K562 (cell line): ENCODE data around the gene CFL1. TPM values are rescaled to one million over a fixed set of nuclear protein-coding genes. Genes with fewer than 3 reads are reported as not detected.
A peak's percentile ranks its signal among the peaks of the same experiment; 100 is the strongest.

ENCODE experiments used
- E2F1 ChIP-seq: sonication (generic); formaldehyde crosslinking; IDR thresholded peaks from 2 replicates; pipeline ENCODE4 v1.8.1; 2023; ENCODE audit warnings: mild to moderate bottlenecking, missing genetic modification reagents, moderate library complexity
- GATAD2A ChIP-seq: fragments of 450-650 bp; IDR thresholded peaks from 2 replicates; pipeline ENCODE4 v1.6.1; 2017
- HDAC8 ChIP-seq: fragments of 450-650 bp; IDR thresholded peaks from 2 replicates; pipeline ENCODE4 v1.6.1; 2016; ENCODE audit warnings: mild to moderate bottlenecking, missing genetic modification characterization, moderate library complexity, missing compliant biosample characterization
- MCM3 ChIP-seq: fragments of 450-650 bp; IDR thresholded peaks from 2 replicates; pipeline ENCODE4 v1.6.1; 2016
- RAD21 ChIP-seq, 2 experiments: fragments of 250-450 bp in 1 of 2; fragments of 450-650 bp in 1 of 2; sonication (Bioruptor Pico) in 1 of 2; formaldehyde crosslinking in 1 of 2; IDR thresholded peaks in 1 of 2; conservative IDR thresholded peaks in 1 of 2; 2 replicates each; pipeline versions ENCODE4 v1.4.0 to v1.8.0; 2020 to 2022; ENCODE audit warnings: mild to moderate bottlenecking in 2 of 2, moderate library complexity in 1 of 2
- RBM25 ChIP-seq: fragments of 200-400 bp; formaldehyde crosslinking; IDR thresholded peaks from 2 replicates; pipeline ENCODE4 v1.6.1; 2018; ENCODE audit warnings: low read length, low read depth, moderate library complexity; ENCODE audit not compliant: severe bottlenecking
- SMARCE1 ChIP-seq: fragments of 450-650 bp; IDR thresholded peaks from 2 replicates; pipeline ENCODE4 v1.7.1; 2016; ENCODE audit warnings: mild to moderate bottlenecking
- VEZF1 ChIP-seq: fragments of 200-800 bp; sonication (Bioruptor generic); IDR thresholded peaks from 2 replicates; pipeline ENCODE4 v1.6.1; 2017; ENCODE audit warnings: missing genetic modification characterization, missing compliant biosample characterization
- polyA plus RNA-seq, 8 experiments: library from polyadenylated mRNA; depleted of rRNA in 4 of 8; stranded (reverse) in 5 of 8; unstranded in 3 of 8; fragments of >200 nt; fragmentation: Nextera tagmentation in 2 of 8; fragmentation: Illumina TruSeq in 1 of 8; extraction: Ambion mirVana in 2 of 8; extraction: Trizol in 1 of 8; gene quantifications; 2 replicates each; pipeline versions ENCODE4 v1.2.1 to v1.2.3, GENCODE V29; 2011 to 2014; ENCODE audit warnings: inconsistent platforms in 1 of 8, missing spikeins in 1 of 8
- total RNA-seq, 7 experiments: library from RNA; depleted of rRNA in 6 of 7; stranded (reverse); fragments of >200 nt in 6 of 7; fragmentation: Illumina TruSeq in 2 of 7; extraction: Trizol in 2 of 7; gene quantifications; 2 replicates each; pipeline versions ENCODE4 v1.2.1 to v1.2.3, GENCODE V29; 2011 to 2021; ENCODE audit warnings: low replicate concordance in 1 of 7
- TF ChIP-seq, protein P1 (sequence below), 2 experiments: fragments of 450-650 bp; IDR thresholded peaks; 2 replicates each; pipeline ENCODE4 v1.6.1; 2018; ENCODE audit warnings: mild to moderate bottlenecking in 2 of 2, low read depth in 1 of 2; ENCODE audit not compliant: partially characterized antibody in 2 of 2
- TF ChIP-seq, protein P2 (sequence below), 2 experiments: fragments of 450-650 bp in 1 of 2; sonication (generic) in 1 of 2; formaldehyde crosslinking in 1 of 2; IDR thresholded peaks; 2 replicates each; pipeline versions ENCODE4 v1.7.1 to v1.9.0; 2016 to 2022; ENCODE audit warnings: inconsistent platforms in 1 of 2, mild to moderate bottlenecking in 1 of 2, missing genetic modification reagents in 1 of 2

The CFL1 gene
- total and polyA plus RNA-seq, 9 of the 15 experiments (the other 6 are each of a cell fraction or from before 2014, with no cell fraction given), result 105 to 1,101 (median 859) TPM

- TF ChIP-seq E2F1 (CRISPR knock-in tag) (no peak), HDAC8 (no peak), VEZF1 (CRISPR knock-in tag) (no peak), GATAD2A (no peak), SMARCE1 (no peak), RBM25 (peak; percentile 90), MCM3 (no peak), RAD21 (CRISPR knock-in tag; conservative IDR thresholded peaks at IDR 0.05 in 1 of 2, IDR thresholded peaks at IDR 0.05 in 1 of 2) (no peak)
- TF ChIP-seq, protein P1, sequence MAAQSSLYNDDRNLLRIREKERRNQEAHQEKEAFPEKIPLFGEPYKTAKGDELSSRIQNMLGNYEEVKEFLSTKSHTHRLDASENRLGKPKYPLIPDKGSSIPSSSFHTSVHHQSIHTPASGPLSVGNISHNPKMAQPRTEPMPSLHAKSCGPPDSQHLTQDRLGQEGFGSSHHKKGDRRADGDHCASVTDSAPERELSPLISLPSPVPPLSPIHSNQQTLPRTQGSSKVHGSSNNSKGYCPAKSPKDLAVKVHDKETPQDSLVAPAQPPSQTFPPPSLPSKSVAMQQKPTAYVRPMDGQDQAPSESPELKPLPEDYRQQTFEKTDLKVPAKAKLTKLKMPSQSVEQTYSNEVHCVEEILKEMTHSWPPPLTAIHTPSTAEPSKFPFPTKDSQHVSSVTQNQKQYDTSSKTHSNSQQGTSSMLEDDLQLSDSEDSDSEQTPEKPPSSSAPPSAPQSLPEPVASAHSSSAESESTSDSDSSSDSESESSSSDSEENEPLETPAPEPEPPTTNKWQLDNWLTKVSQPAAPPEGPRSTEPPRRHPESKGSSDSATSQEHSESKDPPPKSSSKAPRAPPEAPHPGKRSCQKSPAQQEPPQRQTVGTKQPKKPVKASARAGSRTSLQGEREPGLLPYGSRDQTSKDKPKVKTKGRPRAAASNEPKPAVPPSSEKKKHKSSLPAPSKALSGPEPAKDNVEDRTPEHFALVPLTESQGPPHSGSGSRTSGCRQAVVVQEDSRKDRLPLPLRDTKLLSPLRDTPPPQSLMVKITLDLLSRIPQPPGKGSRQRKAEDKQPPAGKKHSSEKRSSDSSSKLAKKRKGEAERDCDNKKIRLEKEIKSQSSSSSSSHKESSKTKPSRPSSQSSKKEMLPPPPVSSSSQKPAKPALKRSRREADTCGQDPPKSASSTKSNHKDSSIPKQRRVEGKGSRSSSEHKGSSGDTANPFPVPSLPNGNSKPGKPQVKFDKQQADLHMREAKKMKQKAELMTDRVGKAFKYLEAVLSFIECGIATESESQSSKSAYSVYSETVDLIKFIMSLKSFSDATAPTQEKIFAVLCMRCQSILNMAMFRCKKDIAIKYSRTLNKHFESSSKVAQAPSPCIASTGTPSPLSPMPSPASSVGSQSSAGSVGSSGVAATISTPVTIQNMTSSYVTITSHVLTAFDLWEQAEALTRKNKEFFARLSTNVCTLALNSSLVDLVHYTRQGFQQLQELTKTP (IDR thresholded peaks at IDR 0.05; ENCODE audit: low read depth in 1 of 2, partially characterized antibody in 2 of 2), result no peak
- TF ChIP-seq, protein P2, sequence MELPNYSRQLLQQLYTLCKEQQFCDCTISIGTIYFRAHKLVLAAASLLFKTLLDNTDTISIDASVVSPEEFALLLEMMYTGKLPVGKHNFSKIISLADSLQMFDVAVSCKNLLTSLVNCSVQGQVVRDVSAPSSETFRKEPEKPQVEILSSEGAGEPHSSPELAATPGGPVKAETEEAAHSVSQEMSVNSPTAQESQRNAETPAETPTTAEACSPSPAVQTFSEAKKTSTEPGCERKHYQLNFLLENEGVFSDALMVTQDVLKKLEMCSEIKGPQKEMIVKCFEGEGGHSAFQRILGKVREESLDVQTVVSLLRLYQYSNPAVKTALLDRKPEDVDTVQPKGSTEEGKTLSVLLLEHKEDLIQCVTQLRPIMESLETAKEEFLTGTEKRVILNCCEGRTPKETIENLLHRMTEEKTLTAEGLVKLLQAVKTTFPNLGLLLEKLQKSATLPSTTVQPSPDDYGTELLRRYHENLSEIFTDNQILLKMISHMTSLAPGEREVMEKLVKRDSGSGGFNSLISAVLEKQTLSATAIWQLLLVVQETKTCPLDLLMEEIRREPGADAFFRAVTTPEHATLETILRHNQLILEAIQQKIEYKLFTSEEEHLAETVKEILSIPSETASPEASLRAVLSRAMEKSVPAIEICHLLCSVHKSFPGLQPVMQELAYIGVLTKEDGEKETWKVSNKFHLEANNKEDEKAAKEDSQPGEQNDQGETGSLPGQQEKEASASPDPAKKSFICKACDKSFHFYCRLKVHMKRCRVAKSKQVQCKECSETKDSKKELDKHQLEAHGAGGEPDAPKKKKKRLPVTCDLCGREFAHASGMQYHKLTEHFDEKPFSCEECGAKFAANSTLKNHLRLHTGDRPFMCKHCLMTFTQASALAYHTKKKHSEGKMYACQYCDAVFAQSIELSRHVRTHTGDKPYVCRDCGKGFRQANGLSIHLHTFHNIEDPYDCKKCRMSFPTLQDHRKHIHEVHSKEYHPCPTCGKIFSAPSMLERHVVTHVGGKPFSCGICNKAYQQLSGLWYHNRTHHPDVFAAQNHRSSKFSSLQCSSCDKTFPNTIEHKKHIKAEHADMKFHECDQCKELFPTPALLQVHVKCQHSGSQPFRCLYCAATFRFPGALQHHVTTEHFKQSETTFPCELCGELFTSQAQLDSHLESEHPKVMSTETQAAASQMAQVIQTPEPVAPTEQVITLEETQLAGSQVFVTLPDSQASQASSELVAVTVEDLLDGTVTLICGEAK (IDR thresholded peaks at IDR 0.05), result no peak
- TF ChIP-seq, protein P2 (CRISPR knock-in tag; IDR thresholded peaks at IDR 0.05), result no peak
Observed at GRCh38 chr11:65833297-65834030, 24.5 kb downstream of the CFL1 start, which contains the start of gene SNX32 (continued).
